Activated T-cell treated with anti-CD3 and anti-CD28 coated beads, Interleukin-2, amount 50 U/mL, for 72 hours (primary cell): ENCODE data around the gene ITGB3. TPM values are rescaled to one million over a fixed set of nuclear protein-coding genes. Genes with fewer than 3 reads are reported as not detected.
A peak's percentile ranks its signal among the peaks of the same experiment; 100 is the strongest.

Experiments
- ATAC-seq, 2 donors: fragments of 150-1000 bp; cut with Tn5 transposase; replicated peaks in 1 of 2; 2 replicates each; pipeline ENCODE4 v1.10.0; 2021; ENCODE audit warnings: moderate library complexity in 2 of 2, mild to moderate bottlenecking in 1 of 2
- DNase-seq, 2 donors: peaks; one replicate each; pipeline ENCODE4 v3.0.0; 2021 to 2022; ENCODE audit warnings: mixed read lengths in 1 of 2
- H3K27ac Mint-ChIP-seq: one replicate; pipeline ENCODE4 v1.8.0; 2022; ENCODE audit warnings: mild to moderate bottlenecking, moderate library complexity, mixed read lengths
- H3K27me3 Mint-ChIP-seq: one replicate; pipeline ENCODE4 v1.8.0; 2022; ENCODE audit warnings: low read depth, mixed read lengths
- H3K36me3 Mint-ChIP-seq, 2 donors: one replicate each; pipeline ENCODE4 v1.8.0; 2022; ENCODE audit warnings: mixed read lengths in 2 of 2, mild to moderate bottlenecking in 1 of 2; ENCODE audit not compliant: insufficient read depth in 2 of 2
- H3K4me1 Mint-ChIP-seq: one replicate; pipeline ENCODE4 v1.8.0; 2022; ENCODE audit warnings: low read depth, mixed read lengths
- H3K4me3 Mint-ChIP-seq, 2 donors: one replicate each; pipeline ENCODE4 v1.8.0; 2022; ENCODE audit warnings: mild to moderate bottlenecking in 2 of 2, mixed read lengths in 2 of 2, moderate library complexity in 2 of 2
- H3K9me3 Mint-ChIP-seq, 2 donors: one replicate each; pipeline ENCODE4 v1.8.0; 2022; ENCODE audit warnings: mixed read lengths in 2 of 2
- total RNA-seq, 2 donors: library from RNA; stranded (reverse); gene quantifications; one replicate each; pipeline ENCODE4 v1.2.3, GENCODE V29; 2022

The ITGB3 gene
- total RNA-seq, 2 donors from 2014 or later = not detected

DNA sequence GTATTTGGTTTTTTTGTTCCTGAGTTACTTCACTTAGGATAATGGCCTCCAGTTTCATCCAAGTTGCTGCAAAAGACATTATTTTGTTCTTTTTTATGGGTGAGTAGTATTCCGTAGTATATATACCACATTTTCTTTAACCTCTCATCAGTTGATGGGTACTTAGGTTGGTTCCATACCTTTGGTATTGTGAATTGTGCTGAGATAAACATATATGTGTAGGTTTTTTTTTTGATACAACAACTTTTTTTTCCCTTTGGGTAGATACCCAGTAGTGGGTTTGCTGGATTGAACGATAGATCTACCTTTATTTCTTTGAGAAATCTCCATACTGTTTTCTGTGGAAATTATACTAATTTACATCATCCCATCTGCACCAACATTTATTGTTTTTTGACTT lies 76.9 kb downstream of the ITGB3 start:
- H3K27ac Mint-ChIP-seq = no peak overlapping the region
- H3K27me3 Mint-ChIP-seq = no peaks in the 10 kb centered on the region
- H3K36me3 Mint-ChIP-seq = peaks cover 3 to 4% of the 10 kb centered on the region in 2 donors
- no peak for ATAC-seq
- no peak for DNase-seq
- no peaks in the 10 kb centered on the region for H3K4me1 Mint-ChIP-seq
- no peaks in the 10 kb centered on the region for H3K9me3 Mint-ChIP-seq
- no peak overlapping the region for H3K4me3 Mint-ChIP-seq

GRCh38 chr17:47332287-47332686 lies 78.7 kb downstream of the ITGB3 start:
- no peak for ATAC-seq
- DNase-seq = no peak
- Mint-ChIP-seq H3K9me3 (no peaks in the 10 kb centered on the region), H3K4me3 (no peak overlapping the region), H3K36me3 (peaks cover 3 to 4% of the 10 kb centered on the region in 2 donors), H3K27ac (no peak overlapping the region), H3K27me3 (no peaks in the 10 kb centered on the region), H3K4me1 (no peaks in the 10 kb centered on the region)

- H3K27me3 Mint-ChIP-seq = no peaks in the 10 kb centered on the region
- H3K4me1 Mint-ChIP-seq = no peaks in the 10 kb centered on the region
- H3K36me3 Mint-ChIP-seq = peaks cover 3 to 4% of the 10 kb centered on the region in 2 donors
- H3K4me3 Mint-ChIP-seq = no peak overlapping the region
- ATAC-seq (no peak), DNase-seq (no peak)
- no peak overlapping the region for H3K27ac Mint-ChIP-seq
- no peaks in the 10 kb centered on the region for H3K9me3 Mint-ChIP-seq
Measured at GRCh38 chr17:47335101-47335936, 81.7 kb downstream of the ITGB3 start.

DNA sequence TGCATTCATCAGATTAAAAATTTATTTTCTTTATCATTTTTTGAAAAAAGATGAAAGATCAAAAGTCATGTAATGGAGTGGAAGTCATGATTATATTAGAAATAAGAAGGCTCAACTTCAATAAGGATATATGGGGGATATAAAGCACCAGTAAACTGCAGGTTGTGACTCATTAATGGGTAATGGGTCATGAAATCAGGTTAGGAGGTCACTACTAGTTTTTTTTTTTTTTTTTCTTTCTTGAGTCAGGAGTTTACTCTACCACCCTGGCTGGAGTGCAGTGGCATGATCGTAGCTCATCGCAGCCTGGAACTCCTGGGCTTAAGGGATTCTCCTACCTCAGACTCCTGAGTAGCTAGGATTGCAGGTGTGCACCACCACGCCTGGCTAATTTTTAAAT lies 84.4 kb downstream of the ITGB3 start:
- H3K9me3 Mint-ChIP-seq = no peaks in the 10 kb centered on the region
- no peak overlapping the region for H3K4me3 Mint-ChIP-seq
- peaks cover 2% of the 10 kb centered on the region in 2 donors for H3K36me3 Mint-ChIP-seq
- H3K27ac Mint-ChIP-seq = no peak overlapping the region
- ATAC-seq (no peak), DNase-seq (no peak)
- no peaks in the 10 kb centered on the region for H3K4me1 Mint-ChIP-seq
- no peaks in the 10 kb centered on the region for H3K27me3 Mint-ChIP-seq

DNA sequence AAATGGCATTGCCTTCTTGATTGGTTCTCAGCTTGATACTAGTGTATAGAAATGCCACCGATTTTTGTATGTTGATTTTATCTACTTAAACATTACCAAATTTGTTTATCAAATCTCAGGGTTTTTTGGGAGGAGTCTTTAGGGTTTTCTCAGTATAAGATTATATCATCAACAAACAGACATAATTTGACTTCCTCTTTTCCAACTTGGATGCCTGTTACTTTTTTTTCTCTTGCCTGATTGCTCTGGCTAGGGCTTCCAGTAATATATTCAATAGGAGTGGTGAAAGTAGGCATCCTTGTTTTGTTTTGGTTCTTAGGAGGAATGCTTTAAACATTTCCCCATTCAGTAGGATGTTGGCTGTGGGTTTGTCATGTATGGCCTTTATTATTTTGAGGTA lies 99.2 kb downstream of the ITGB3 start:
- Mint-ChIP-seq H3K27ac (peak overlapping the region; percentile 76), H3K4me3 (no peak overlapping the region), H3K4me1 (no peaks in the 10 kb centered on the region), H3K9me3 (no peaks in the 10 kb centered on the region), H3K36me3 (peaks cover 0 to 2% of the 10 kb centered on the region in 2 donors), H3K27me3 (no peaks in the 10 kb centered on the region)
- ATAC-seq (no peak), DNase-seq (no peak)

DNA sequence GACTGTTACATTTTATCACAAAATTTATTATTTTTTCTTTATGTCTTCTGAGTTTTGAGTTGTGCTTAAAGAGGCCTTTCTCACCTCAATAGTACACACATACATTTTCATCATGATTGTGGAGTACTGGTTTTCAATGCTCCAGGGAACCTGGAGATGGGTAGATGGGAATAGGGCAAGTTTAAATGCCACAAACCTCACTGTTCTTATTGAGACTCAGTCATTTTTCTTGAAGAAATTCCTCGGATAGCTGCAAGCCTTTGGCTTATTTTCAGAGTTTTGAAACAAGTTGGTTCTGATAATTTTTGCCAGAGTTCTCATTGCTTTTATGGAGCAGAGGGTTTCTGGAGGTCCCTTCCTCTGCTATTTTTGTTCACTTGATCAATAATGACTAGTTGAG lies 105.0 kb downstream of the ITGB3 start:
- Mint-ChIP-seq H3K9me3 (no peaks in the 10 kb centered on the region), H3K36me3 (peaks cover 0 to 2% of the 10 kb centered on the region in 2 donors), H3K4me1 (no peaks in the 10 kb centered on the region), H3K4me3 (no peak overlapping the region), H3K27me3 (no peaks in the 10 kb centered on the region), H3K27ac (no peak overlapping the region)
- no peak for ATAC-seq
- DNase-seq = no peak

Other genes starting within 250 kb of the ITGB3 start
- gene CDC27, start 64.5 kb upstream of the ITGB3 start, total RNA-seq = 100 to 1,000 TPM; 124 to 146 TPM
- gene MYL4, start 44.5 kb upstream of the ITGB3 start, total RNA-seq = not detected
- 1 to 10 TPM; 5.9 to 9.0 TPM for gene EFCAB13, start 70.1 kb downstream of the ITGB3 start, total RNA-seq